LNCAP (cell line): ENCODE results near the gene NEK7.

Experiments used
- TF ChIP-seq, protein P1 (sequence below): fragments of 450-650 bp; IDR thresholded peaks from 2 replicates; pipeline ENCODE4 v1.5.1; 2017; ENCODE audit warnings: mild to moderate bottlenecking

NEK7 gene

DNA sequence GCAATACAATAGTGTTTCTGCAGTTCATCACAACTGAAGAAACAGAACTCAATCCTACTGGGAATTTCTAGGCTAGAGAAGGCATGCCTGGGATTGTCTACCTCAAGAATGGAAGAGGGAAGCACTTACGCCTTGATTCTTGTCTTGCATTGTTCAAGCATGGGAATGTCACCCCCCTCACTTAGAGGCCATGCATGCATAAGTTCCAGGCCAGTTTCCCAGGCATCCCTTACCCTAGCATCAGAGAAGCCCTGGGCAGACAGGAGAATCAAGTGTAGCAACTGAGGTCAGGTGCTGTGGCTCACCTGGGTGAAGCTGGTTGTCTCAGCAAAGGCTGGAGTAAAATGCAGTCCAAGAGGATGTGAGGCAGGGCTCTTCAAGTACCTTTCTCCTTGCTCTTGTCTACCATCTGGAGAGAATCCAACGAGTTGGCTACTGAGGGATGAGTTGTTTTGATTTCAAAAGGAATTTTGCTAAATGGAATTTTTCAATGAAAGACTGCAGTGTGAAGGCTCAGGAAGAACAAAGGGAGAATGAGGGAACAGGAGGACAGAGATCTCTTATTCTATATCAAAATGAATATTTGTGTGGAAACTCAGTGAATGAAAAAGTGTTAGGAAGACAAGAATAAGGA lies 174.3 kb downstream of the NEK7 start:
- TF ChIP-seq, protein P1, sequence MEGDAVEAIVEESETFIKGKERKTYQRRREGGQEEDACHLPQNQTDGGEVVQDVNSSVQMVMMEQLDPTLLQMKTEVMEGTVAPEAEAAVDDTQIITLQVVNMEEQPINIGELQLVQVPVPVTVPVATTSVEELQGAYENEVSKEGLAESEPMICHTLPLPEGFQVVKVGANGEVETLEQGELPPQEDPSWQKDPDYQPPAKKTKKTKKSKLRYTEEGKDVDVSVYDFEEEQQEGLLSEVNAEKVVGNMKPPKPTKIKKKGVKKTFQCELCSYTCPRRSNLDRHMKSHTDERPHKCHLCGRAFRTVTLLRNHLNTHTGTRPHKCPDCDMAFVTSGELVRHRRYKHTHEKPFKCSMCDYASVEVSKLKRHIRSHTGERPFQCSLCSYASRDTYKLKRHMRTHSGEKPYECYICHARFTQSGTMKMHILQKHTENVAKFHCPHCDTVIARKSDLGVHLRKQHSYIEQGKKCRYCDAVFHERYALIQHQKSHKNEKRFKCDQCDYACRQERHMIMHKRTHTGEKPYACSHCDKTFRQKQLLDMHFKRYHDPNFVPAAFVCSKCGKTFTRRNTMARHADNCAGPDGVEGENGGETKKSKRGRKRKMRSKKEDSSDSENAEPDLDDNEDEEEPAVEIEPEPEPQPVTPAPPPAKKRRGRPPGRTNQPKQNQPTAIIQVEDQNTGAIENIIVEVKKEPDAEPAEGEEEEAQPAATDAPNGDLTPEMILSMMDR = no peak

DNA sequence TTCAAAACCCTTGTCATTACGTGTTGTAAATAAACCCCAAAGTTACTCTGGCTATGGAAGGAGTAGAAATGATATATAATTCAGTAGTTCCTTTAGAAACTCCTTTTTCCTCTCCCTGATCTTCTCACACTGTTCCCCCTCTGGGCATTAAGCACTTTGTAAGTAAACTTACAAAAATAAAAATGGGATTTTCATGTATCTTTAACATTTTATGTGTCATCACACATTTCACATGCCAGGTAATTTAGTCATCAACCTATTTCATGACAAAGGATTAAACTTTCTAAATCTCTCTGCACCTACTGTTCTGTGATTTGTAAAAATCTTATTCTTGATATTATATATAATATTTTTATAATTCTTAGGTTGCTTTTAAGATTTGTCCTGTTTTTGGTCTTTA lies 176.9 kb downstream of the NEK7 start:
- TF ChIP-seq, protein P1 = no peak

DNA sequence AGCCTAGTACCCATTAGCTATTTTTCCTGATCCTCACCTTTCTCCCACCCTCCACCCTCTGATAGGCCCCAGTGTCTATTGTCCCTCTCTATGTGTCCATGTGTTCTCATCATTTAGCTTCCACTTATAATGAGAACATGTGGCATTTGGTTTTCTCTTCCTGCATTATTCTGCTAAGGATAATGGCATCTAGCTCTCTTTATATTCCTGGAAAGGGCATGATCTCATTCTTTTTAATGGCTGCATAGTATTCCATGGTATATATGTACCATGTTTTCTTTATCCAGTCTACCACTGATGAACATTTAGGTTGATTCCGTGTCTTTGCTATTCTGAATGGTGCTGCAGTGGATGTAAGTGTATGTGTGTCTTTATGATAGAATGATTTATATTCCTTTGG lies 178.9 kb downstream of the NEK7 start:
- TF ChIP-seq, protein P1 = no peak

DNA sequence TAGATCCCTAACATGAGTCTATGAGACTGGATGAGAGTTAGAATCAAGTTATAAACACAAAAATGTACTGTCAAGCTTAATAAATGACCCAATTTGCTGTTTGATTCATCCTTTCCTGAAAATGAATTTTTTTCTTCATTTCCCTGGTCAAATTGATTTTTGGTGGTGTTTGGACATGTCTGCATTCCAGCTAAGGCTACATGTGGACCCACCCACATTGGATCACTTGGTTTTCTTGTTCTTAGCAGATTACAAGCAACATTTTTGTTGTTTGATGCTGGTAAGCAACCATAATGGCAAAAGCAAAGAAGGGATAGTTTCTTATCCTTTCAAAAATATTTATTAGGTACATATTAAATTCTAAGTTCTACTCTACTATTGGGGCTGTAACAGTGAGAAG lies 181.1 kb downstream of the NEK7 start:
- TF ChIP-seq, protein P1 = no peak

DNA sequence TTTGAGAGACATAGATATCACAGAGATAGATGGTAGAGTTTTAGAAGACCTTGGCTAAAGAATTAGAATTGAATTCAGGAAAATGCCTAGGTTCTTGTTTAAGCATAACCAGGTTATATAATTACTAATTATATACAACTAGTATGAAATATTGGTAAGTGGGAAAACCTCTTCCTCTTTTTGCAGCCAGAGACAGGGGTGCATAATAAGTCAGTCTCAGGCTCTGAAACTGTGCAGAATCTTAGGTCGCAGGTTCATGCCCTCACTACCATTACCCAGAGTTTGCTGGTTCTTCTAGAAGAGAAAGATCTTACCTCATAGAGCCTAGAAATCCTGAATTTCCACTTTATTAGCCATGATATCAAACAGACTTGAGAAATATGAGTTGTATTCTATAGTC lies 183.3 kb downstream of the NEK7 start:
- TF ChIP-seq, protein P1 = no peak

DNA sequence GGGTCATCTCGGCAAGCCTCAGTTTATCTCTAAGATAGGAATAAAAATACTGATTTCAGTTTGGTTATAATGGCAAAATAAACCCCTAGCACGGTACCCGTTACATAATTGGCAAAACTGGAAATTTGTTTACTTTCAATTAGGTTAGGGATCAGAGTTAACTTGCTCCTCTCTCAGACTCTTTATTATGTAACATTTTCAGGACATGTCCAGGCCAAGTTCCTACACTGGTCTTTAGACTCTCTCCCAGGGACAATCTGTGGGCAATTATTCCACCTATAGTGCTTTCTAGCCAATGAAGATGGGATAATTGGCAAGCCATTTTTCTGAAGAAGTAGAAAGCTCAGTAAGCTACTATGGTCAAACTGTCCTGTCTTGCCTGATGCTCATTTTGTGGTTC lies 189.4 kb downstream of the NEK7 start:
- TF ChIP-seq, protein P1 = no peak

DNA sequence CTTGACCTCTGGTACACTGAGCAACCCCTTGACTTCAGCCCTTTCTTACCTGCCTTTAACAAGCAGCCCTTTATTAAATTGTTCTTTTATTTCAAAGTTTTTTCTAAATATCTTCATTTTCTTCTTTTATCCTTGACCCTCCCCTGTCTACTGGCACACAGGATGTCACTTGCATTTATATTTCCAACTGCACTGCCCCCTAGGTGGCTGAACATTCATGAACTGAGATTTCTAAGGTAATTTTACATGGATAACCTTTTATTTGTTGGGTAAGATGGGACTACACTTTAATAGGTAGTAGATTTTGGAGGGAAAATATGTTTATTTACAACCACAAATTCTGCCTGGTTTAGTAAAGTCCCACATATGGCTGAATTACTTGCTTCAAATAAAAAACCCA lies 193.7 kb downstream of the NEK7 start:
- TF ChIP-seq, protein P1 = peak; percentile 35; the same call in 1 of the 2 replicates
